GM12892 (cell line): Measurements from ENCODE around the gene NRXN3.

Experiments used
- POLR2A ChIP-seq: IDR thresholded peaks from 2 replicates; pipeline ENCODE4 v1.6.1; 2011; ENCODE audit warnings: low read depth, low read length, control low read depth
- TAF1 ChIP-seq: IDR thresholded peaks from 2 replicates; pipeline ENCODE4 v1.6.1; 2011; ENCODE audit warnings: low read depth, mild to moderate bottlenecking, control low read depth, low read length, borderline replicate concordance

- TF ChIP-seq POLR2A (no peak), TAF1 (no peak)
Measured at GRCh38 chr14:79111987-79112501, 941.9 kb downstream of the NRXN3 start.
